Parathyroid adenoma (tissue), 2 donors: Measurements from ENCODE around the gene MARCHF4.

ENCODE experiments used
- H2AFZ ChIP-seq: fragments of 300-600 bp; sonication (generic); one replicate; pipeline ENCODE4 v1.7.0; 2017; ENCODE audit warnings: antibody characterized with exemption, mild to moderate bottlenecking
- H3K27ac ChIP-seq: fragments of 300-600 bp; sonication (generic); one replicate; pipeline ENCODE4 v1.7.0; 2017
- H3K27me3 ChIP-seq: fragments of 300-600 bp; sonication (generic); one replicate; pipeline ENCODE4 v1.7.0; 2017; ENCODE audit warnings: low read length; ENCODE audit not compliant: control insufficient read depth, insufficient read depth
- H3K36me3 ChIP-seq: fragments of 300-600 bp; sonication (generic); one replicate; pipeline ENCODE4 v1.7.0; 2017; ENCODE audit warnings: low read length; ENCODE audit not compliant: control insufficient read depth, insufficient read depth
- H3K4me1 ChIP-seq: fragments of 300-600 bp; sonication (generic); one replicate; pipeline ENCODE4 v1.7.0; 2017; ENCODE audit warnings: control low read depth
- H3K4me2 ChIP-seq: fragments of 300-600 bp; sonication (generic); one replicate; pipeline ENCODE4 v1.7.0; 2017; ENCODE audit warnings: low read length
- H3K4me3 ChIP-seq: fragments of 300-600 bp; sonication (generic); one replicate; pipeline ENCODE4 v1.7.0; 2017; ENCODE audit warnings: low read depth, low read length
- H3K79me2 ChIP-seq: fragments of 300-600 bp; sonication (generic); one replicate; pipeline ENCODE4 v1.7.0; 2017; ENCODE audit warnings: control low read depth
- H3K9ac ChIP-seq: fragments of 300-600 bp; sonication (generic); one replicate; pipeline ENCODE4 v1.7.0; 2017; ENCODE audit warnings: mild to moderate bottlenecking
- H3K9me3 ChIP-seq: fragments of 300-600 bp; sonication (generic); one replicate; pipeline ENCODE4 v1.7.0; 2017; ENCODE audit warnings: low read length; ENCODE audit not compliant: control insufficient read depth
- CTCF ChIP-seq: fragments of 300-600 bp; sonication (generic); IDR thresholded peaks from one replicate; pipeline ENCODE4 v1.7.0; 2017; ENCODE audit warnings: antibody characterized with exemption, mild to moderate bottlenecking
- donor health status: primary hyperparathyroidism.

Gene MARCHF4

GRCh38 chr2:216392945-216393840, 20.9 kb upstream of the MARCHF4 start:
- Histone ChIP-seq H3K27me3 (no peaks in the 10 kb centered on the region), H3K4me2 (no peak overlapping the region), H3K9me3 (no peaks in the 10 kb centered on the region), H3K4me3 (no peak overlapping the region), H3K27ac (no peak overlapping the region), H3K79me2 (no peaks in the 10 kb centered on the region), H3K4me1 (no peaks in the 10 kb centered on the region), H3K9ac (no peak overlapping the region), H2AFZ (no peak overlapping the region), H3K36me3 (no peaks in the 10 kb centered on the region)
- TF ChIP-seq CTCF: no peak

GRCh38 chr2:216392018-216392562, 19.8 kb upstream of the MARCHF4 start:
- Histone ChIP-seq H3K4me2 (no peak overlapping the region), H3K27ac (no peak overlapping the region), H3K4me3 (no peak overlapping the region), H3K4me1 (no peaks in the 10 kb centered on the region), H3K9me3 (no peaks in the 10 kb centered on the region), H3K79me2 (no peaks in the 10 kb centered on the region), H3K36me3 (no peaks in the 10 kb centered on the region), H3K9ac (no peak overlapping the region), H2AFZ (no peak overlapping the region), H3K27me3 (no peaks in the 10 kb centered on the region)
- TF ChIP-seq CTCF: no peak

- Histone ChIP-seq H3K4me3 (no peak overlapping the region), H3K79me2 (no peaks in the 10 kb centered on the region), H2AFZ (no peak overlapping the region), H3K4me2 (no peak overlapping the region), H3K9me3 (no peaks in the 10 kb centered on the region), H3K27ac (no peak overlapping the region), H3K27me3 (no peaks in the 10 kb centered on the region), H3K36me3 (no peaks in the 10 kb centered on the region), H3K9ac (no peak overlapping the region), H3K4me1 (no peaks in the 10 kb centered on the region)
- TF ChIP-seq CTCF: no peak
These were observed 19.1 kb upstream of the MARCHF4 start for GRCh38 chr2:216391401-216391800.

- Histone ChIP-seq H3K4me3 (no peak overlapping the region), H3K9me3 (no peaks in the 10 kb centered on the region), H3K4me1 (no peaks in the 10 kb centered on the region), H2AFZ (no peak overlapping the region), H3K79me2 (no peaks in the 10 kb centered on the region), H3K27me3 (no peaks in the 10 kb centered on the region), H3K9ac (no peak overlapping the region), H3K27ac (no peak overlapping the region), H3K36me3 (no peaks in the 10 kb centered on the region), H3K4me2 (no peak overlapping the region)
- no peak for TF ChIP-seq CTCF
These were observed 17.3 kb upstream of the MARCHF4 start for GRCh38 chr2:216389570-216389969.
